GM18867 (cell line): ENCODE measurements around the gene MBD5.
A peak's percentile ranks its signal among the peaks of the same experiment; 100 is the strongest.
"Not testable (repeated sequence)": the region's sequence is repeated elsewhere in the genome, so short reads cannot be mapped to it uniquely, and the experiment has no call there.

Experiments
- ATAC-seq: cut with Tn5 transposase; IDR thresholded peaks from one replicate; pipeline ENCODE4 v1.9.1; 2021; ENCODE audit warnings: mild to moderate bottlenecking, moderate library complexity; ENCODE audit not compliant: unreplicated experiment

The MBD5 gene

GRCh38 chr2:148538375-148538774 is 517.5 kb downstream of the MBD5 start:
- no peak for ATAC-seq

- ATAC-seq: peak; percentile 85
Observed at GRCh38 chr2:148540022-148540421, 519.1 kb downstream of the MBD5 start.

DNA sequence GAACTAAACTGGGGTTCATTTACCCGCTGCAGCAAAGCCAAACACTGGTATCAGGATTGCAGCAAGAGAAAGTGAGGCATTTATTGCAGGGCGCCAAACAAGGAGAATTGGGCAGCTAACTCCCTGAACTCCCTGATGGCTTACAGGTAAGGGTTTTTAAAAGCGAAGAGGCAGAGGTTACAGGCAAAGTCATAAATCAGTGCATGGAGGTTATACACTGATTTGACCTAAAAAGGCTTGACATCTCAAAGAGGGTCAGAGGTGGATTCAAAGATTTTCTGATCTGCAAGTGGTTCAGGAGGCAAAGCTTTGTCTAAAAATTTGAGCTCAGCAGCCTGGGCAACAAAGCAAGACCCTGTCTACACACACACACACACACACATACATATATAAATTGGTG is 520.9 kb downstream of the MBD5 start:
- no peak for ATAC-seq

DNA sequence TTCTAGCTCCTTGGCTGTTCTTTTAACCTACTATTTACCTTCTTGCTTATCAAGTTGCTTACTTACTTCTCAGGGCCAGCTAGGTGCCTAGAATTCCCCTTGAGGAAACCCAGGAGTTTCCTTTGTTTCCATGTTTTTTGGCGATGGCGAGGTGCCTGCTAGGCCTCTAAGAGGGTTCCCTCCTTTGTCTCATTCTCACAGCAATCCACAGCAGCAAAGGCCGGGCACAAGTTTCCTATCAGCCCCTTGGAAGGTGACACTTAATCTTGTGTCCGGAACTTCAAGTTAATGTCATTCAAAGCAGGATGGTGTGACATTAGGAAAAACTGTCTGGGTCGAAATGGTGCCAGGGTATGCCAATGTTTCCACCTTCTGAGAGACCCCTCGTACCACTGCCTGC is 521.7 kb downstream of the MBD5 start:
- ATAC-seq: no peak

- not testable (repeated sequence) for ATAC-seq
Observed at GRCh38 chr2:148543088-148543540, 522.2 kb downstream of the MBD5 start.

GRCh38 chr2:148545390-148546256 is 524.7 kb downstream of the MBD5 start:
- ATAC-seq: no peak

DNA sequence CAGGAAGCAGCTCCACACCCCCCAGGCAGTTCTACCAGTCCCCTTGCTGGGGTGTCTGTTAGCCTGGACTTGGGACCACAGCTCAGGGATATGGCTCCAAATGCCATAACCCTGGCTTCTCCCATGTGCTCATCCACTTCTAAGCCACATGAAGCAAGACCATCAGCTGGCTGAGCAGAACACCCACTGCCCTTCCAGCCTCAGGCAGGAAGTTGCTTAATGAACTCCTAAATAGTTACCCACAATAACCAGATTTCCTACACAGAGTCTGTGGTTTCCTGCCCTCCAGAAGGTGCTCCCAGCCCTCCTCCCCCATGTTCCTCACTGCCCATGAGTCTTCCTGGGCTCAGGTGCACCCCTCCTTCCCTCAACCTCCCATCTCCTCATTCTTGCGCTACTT is 525.4 kb downstream of the MBD5 start:
- no peak for ATAC-seq

- ATAC-seq: no peak
Observed at GRCh38 chr2:148548716-148549400, 528.0 kb downstream of the MBD5 start.

GRCh38 chr2:148552675-148553331 is 531.9 kb downstream of the MBD5 start:
- ATAC-seq: peak; percentile 42

DNA sequence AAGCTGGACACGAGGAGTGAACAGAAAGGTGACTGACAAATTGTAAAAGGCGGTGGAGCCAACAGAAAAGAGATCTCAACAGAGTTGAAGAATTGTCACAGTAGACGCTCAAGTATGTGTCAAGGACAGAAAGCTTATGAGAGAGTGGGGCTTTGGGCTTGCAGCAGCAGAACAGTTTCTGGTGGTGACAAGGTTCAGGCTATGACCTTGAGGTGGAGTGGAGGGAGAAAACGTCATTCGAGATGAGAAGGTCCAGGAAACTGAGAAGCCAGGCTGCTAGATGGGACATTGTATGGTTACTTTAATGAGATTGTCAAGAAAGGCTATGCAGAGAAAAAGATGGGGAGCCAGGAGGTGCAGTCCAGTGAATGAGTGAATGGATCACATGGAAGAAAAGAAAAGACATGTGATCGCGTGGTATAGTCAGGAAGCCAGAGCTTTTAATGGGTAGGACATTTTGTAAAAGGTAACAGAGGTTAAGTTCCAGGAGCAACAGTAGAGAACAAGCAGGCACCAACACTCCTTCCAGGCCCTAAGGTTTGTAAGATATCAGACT is 532.5 kb downstream of the MBD5 start:
- ATAC-seq: no peak

- no peak for ATAC-seq
Observed at GRCh38 chr2:148554459-148555247, 533.8 kb downstream of the MBD5 start.

DNA sequence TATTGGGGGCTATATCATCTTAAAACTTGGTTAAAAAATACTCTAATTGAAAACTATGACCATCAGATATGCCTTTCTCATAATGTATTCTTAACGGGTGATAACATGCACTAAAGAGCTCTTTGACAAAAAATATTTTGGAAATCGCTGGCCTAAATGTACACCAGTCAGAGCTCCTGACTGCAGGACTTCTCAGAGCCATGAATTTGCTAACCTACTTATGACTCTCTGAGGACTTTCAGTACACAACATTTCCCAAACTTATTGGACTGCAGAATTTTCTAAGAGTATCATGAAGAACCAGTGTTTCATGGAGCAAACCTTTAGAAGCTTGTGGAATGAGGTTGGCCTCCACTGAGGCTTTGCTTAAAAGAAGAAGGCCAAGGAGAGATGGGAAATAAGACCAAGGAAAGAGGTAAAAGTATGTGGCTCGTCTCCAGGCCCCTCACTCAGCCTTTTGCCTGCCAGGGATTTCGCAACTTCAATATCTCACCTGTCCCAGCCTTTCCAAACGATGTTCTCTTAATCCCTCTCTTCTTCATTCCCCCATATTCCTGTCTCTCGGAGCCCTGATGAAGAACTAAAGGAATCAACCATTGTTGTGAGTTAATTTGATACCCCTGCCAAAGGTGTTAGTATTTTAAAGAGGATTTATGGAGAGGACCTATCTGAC is 534.9 kb downstream of the MBD5 start:
- no peak for ATAC-seq

- peak; percentile 85 for ATAC-seq
Observed at GRCh38 chr2:148557844-148558436, 537.0 kb downstream of the MBD5 start.

- ATAC-seq: no peak
Observed at GRCh38 chr2:148560496-148560895, 539.6 kb downstream of the MBD5 start.

- no peak for ATAC-seq
Observed at GRCh38 chr2:148561389-148561788, 540.5 kb downstream of the MBD5 start.

- no peak for ATAC-seq
Observed at GRCh38 chr2:148565272-148565894, 544.5 kb downstream of the MBD5 start.
